Ramos (cell line): ENCODE measurements around the gene DYRK1A.

Source experiments
- in situ Hi-C: fragments of 300-500 bp; cut with MboI; formaldehyde crosslinking; loops from one replicate; pipeline ENCODE4 v1.14.3; 2022; ENCODE audit warnings: low sequenced_read_pairs; ENCODE audit not compliant: unreplicated experiment

Gene DYRK1A

GRCh38 chr21:37561941-37562919 lies 195.7 kb downstream of the DYRK1A start:
- in situ Hi-C loops = no loop called here

GRCh38 chr21:37562920-37563640 lies 196.5 kb downstream of the DYRK1A start:
- in situ Hi-C loops = no loop called here

GRCh38 chr21:37563641-37564340 lies 197.2 kb downstream of the DYRK1A start:
- in situ Hi-C loops = no loop called here

- in situ Hi-C loops = no loop called here
Observed at GRCh38 chr21:37564341-37564923, 197.9 kb downstream of the DYRK1A start.

GRCh38 chr21:37564924-37565529 lies 198.5 kb downstream of the DYRK1A start:
- in situ Hi-C loops = no loop called here

- in situ Hi-C loops = no loop called here
Observed at GRCh38 chr21:37565530-37566223, 199.1 kb downstream of the DYRK1A start.

- in situ Hi-C loops = no loop called here
Observed at GRCh38 chr21:37566790-37567615, 200.4 kb downstream of the DYRK1A start.

- in situ Hi-C loops = no loop called here
Observed at GRCh38 chr21:37568415-37568814, 201.8 kb downstream of the DYRK1A start.

- in situ Hi-C loops = no loop called here
Observed at GRCh38 chr21:37568916-37569315, 202.3 kb downstream of the DYRK1A start.

- in situ Hi-C loops = no loop called here
Observed at GRCh38 chr21:37571442-37571841, 204.9 kb downstream of the DYRK1A start.

GRCh38 chr21:37574316-37574715 lies 207.7 kb downstream of the DYRK1A start:
- in situ Hi-C loops = no loop called here

GRCh38 chr21:37574751-37575150 lies 208.2 kb downstream of the DYRK1A start:
- in situ Hi-C loops = no loop called here

GRCh38 chr21:37575580-37575979 lies 209.0 kb downstream of the DYRK1A start:
- in situ Hi-C loops = no loop called here
